ENCODE results near the gene MINDY2. TPM values are rescaled to one million over a fixed set of nuclear protein-coding genes. Genes with fewer than 3 reads are reported as not detected.

MINDY2 gene
- total and polyA plus RNA-seq, 2 donors (not counting 1 experiment from before 2014, with no cell fraction given) = 21.1 to 22.3 TPM

DNA sequence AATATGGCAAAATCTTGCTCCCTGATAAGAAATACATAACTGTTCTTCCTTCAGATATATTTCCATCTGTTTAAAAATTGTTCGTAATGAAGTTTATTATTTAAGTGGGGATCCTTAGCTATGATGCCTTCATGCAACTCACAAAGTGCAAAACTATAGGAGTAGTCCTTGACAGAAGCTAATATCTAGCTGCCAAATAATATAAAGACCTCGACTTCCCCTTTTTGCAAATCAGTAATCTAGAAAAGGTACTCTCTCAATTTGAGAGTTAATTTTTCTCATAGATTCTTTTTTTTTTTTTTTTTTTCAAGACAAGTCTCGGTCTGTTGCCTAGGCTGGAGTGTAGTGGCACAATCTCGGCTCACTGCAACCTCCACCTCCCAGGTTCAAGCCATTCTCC is 139.4 kb downstream of the MINDY2 start:
- Histone ChIP-seq H3K9ac (ENCODE audit: insufficient read depth, low read length) (no peak overlapping the region), H3K36me3 (ENCODE audit: control insufficient read depth, insufficient read depth, low read length) (peaks cover 6% of the 10 kb centered on the region), H3K79me2 (ENCODE audit: control insufficient read depth, insufficient read depth, low read length) (peaks cover 4% of the 10 kb centered on the region), H3K4me2 (ENCODE audit: extremely low read depth, insufficient read depth, low read length) (no peak overlapping the region), H2AFZ (ENCODE audit: low read length) (no peak overlapping the region), H3K27ac (ENCODE audit: insufficient read depth, low read length) (no peak overlapping the region), H3K9me3 (ENCODE audit: control insufficient read depth, insufficient read depth, low read depth, low read length) (no peaks in the 10 kb centered on the region), H4K20me1 (ENCODE audit: control insufficient read depth, extremely low read depth, insufficient read depth, low read length) (no peaks in the 10 kb centered on the region), H3K4me1 (ENCODE audit: control insufficient read depth, extremely low read depth, insufficient read depth, low read length) (no peaks in the 10 kb centered on the region), H3K27me3 (ENCODE audit: control insufficient read depth, insufficient read depth, low read length) (no peaks in the 10 kb centered on the region), H3K4me3 (replicated peaks in 1 of 4; ENCODE audit: control extremely low read depth in 1 of 4, insufficient read depth in 1 of 4, low read depth in 3 of 4, low read length in 4 of 4) (no peak overlapping the region)
- no peak for TF ChIP-seq EZH2 (IDR thresholded peaks at IDR 0.05; ENCODE audit: low read length, missing control alignments)
- TF ChIP-seq, protein P1, sequence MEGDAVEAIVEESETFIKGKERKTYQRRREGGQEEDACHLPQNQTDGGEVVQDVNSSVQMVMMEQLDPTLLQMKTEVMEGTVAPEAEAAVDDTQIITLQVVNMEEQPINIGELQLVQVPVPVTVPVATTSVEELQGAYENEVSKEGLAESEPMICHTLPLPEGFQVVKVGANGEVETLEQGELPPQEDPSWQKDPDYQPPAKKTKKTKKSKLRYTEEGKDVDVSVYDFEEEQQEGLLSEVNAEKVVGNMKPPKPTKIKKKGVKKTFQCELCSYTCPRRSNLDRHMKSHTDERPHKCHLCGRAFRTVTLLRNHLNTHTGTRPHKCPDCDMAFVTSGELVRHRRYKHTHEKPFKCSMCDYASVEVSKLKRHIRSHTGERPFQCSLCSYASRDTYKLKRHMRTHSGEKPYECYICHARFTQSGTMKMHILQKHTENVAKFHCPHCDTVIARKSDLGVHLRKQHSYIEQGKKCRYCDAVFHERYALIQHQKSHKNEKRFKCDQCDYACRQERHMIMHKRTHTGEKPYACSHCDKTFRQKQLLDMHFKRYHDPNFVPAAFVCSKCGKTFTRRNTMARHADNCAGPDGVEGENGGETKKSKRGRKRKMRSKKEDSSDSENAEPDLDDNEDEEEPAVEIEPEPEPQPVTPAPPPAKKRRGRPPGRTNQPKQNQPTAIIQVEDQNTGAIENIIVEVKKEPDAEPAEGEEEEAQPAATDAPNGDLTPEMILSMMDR (conservative IDR thresholded peaks at IDR 0.05 in 1 of 2, IDR thresholded peaks at IDR 0.05 in 1 of 2; ENCODE audit: low read depth in 1 of 2, low read length in 2 of 2) = no peak
- no peak for DNase-seq (ENCODE audit: low read depth in 2 of 2)

Other genes starting within 250 kb of the MINDY2 start
- gene ADAM10, start 21.6 kb upstream of the MINDY2 start, total RNA-seq = 157 and 224 TPM in 2 replicates
- 260 and 318 TPM in 2 replicates for gene ADAM10, start 21.6 kb upstream of the MINDY2 start, polyA plus RNA-seq
- 57.0 and 67.2 TPM in 2 replicates for gene SLTM, start 162.4 kb downstream of the MINDY2 start, total RNA-seq
- 19.3 and 27.2 TPM in 2 replicates for gene SLTM, start 162.4 kb downstream of the MINDY2 start, polyA plus RNA-seq
- gene RNF111, start 216.4 kb downstream of the MINDY2 start, total RNA-seq = 12.6 and 19.3 TPM in 2 replicates
- 19.2 and 20.9 TPM in 2 replicates for gene RNF111, start 216.4 kb downstream of the MINDY2 start, polyA plus RNA-seq

Data from fibroblast of lung (primary cell).